Epidermal melanocyte (primary cell): Measurements from ENCODE around the gene KCNH1.

Experiments
- DNase-seq: peaks from one replicate; pipeline ENCODE4 v3.0.0; 2011; ENCODE audit warnings: low spot score; ENCODE audit not compliant: insufficient read length

KCNH1 gene

DNA sequence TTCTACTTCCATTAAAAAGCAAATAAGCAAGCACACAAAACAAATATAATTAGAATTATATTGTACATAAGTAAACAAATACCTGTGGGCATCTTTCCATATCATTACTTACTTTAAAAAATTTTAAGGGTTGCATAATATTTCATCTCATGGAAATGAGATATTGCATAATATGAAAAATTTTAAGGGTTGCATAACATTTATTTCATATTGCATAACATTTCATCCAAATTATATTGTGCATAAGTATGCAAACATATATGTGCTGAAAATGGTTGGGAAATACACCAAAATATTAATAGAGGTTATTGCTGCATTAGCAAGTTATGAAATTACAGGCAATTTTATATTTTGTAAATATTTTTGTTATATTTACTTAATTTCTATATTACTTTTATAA is 213.7 kb downstream of the KCNH1 start:
- DNase-seq = no peak

DNA sequence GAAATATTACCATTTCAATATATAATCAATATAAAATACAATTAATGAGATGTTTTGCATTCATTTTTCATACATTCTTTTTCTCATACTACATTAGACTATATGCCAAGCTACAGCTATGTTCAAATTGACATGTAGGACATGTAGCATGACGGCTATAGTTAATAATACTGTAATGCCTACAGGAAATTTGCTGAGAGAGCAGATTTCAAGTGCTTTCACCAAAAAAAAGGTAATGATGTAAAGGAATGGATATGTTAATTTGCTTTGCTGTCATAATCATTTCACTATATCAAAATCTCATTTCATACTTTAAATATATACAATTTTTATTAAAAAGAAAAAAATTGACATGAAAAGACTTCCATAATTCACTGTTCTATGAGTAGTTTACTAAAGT is 215.1 kb downstream of the KCNH1 start:
- no peak for DNase-seq

DNA sequence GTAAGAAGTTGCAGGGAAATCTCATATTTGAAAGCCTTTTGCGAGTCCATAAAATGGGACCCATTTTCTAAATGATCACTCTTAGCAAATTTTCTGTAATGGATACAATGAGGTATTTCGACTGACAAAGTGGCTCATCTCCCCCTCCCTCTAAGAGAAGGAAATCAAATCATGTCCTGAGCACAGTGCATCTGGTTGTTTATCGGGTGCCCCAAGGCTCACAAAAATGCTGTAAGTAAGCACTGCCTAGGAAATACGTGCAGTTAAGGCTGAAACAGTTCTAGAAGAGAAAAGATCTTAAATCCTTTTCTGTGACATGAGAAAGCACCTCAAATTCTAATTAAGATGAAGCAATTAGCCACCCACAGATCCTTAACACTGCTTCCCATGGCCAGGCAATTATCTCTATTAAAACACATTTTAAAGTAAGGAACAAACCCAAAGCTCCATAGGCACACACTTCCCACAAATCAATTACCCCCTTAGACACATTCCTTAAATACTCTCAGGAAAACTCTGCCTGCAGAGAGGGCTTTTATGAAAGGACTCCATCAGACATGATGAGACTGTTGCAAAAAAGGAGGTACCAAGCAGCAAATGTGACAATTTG is 216.3 kb downstream of the KCNH1 start:
- DNase-seq = no peak

DNA sequence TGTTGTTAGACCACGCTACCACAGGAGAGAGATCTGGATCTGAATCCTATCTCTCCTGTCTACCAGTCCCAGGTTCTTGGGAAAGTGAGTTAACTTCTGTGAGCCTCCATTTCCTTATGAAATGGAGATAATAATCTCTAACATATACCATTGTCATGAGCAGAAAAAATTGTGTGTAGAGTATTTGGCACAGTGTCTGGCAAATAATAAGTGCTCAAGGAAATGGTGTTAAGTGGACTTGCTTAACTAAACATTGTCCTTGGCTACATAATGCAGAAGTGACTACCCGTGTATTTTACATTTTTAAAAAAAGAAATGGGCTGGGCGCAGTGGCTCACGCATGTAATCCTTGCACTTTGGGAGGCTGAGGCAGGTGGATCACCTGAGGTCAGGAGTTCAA is 217.4 kb downstream of the KCNH1 start:
- DNase-seq = no peak

DNA sequence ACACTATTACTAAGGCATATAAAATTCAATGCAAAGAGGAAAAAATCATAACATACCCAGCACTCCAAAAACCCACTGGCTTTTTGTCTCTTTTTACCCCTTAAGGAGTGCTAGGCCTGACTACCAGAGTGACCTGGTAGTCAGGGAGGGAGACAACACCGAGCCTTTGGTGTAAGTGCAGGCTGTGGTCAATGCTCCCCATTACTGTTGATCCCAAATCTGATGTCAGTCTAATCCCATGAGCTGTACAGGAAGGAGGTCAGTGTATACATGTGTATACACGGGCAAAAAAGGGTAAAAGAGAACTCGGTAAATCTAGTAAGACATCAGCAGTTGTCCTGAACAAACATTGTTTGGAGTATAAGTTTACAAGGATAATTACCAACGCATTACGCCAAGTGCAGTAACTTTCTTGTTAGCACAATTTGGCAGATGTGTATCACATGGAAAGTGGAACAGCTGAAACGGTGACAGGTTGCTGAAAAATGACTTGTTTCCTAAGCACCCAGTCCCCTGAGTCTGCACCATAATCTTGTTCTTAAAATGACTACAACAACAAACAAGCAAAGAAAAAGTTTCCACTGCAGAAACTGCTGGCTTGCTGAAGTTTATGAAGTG is 217.9 kb downstream of the KCNH1 start:
- no peak for DNase-seq

DNA sequence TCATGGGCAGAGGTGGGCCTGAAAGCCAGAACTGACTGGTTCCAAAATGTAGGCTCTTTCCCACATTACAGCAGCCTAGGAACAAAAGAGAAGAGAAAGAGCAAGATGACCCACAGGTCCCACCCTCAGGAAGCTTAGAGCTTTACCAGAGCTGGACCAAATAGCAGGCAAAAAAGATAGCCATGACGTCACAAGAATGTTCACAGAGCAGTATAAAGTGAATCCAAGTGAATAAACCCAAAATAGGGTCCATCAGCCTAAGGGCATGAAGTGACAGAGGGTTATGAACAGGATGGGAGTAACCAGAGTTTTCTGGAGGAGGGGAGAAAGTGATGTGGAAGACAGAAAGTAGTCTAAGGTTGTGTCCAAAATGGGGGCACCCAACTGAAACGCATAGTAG is 221.2 kb downstream of the KCNH1 start:
- no peak for DNase-seq

DNA sequence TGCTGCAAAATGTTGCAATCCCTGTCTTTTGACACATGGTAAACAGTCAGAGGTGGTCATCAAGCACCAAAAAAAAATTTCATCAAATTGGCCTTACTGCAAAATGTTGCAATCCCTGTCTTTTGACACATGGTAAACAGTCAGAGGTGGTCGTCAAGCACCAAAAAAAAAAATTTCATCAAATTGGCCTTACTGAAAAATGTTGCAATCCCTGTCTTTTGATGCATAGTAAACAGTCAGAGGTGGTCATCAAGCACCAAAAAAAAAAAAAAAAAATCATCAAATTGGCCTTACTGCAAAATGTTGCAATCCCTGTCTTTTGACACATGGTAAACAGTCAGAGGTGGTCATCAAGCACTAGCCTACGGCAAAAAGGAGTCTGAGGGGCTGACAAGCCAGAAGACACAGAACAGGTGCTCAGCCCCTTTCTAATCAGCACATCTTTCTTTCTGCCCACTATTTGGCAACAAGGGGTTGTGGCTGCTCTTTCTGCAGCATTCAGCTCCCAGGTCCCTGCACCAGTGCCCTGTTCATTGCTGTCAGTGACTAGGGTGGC is 223.8 kb downstream of the KCNH1 start:
- DNase-seq = no peak

DNA sequence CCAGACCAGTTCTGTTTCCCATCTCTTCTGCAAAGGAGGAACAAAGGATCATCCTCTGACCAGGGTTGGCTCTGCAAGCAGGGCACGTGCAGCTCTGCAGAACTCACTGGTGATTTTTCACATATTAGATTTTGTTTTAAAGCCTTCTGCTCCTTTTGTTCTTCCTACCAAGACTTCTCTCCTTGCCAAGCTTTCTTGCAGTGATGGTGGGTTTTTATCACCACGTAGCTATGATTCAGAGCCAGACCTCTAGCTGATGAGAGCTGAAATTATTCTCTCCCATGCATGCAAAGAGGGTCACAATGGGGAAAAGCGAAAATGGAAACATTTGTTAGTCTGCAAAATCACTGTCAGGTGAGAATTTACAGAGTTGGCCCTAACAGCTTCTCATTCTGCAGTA is 225.2 kb downstream of the KCNH1 start:
- no peak for DNase-seq

DNA sequence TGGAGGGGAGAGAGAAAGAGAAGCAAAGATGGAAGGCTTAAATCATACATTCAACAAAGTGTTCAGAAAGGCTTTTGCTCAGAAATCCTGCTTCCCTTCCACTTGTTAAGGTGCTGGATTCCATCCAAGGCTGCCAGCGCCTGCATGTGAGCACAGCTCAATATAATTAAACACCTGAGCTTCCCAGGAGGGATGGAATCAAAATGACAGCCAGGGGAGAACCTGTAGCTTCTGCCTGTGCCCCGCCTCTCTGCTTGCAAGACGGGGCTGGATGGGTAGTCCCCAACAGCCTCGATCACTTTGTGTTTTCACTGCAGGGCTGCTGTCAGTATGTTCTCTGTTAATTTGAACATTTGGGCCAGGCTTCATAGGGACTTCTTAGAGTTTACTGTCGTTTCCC is 225.7 kb downstream of the KCNH1 start:
- no peak for DNase-seq

DNA sequence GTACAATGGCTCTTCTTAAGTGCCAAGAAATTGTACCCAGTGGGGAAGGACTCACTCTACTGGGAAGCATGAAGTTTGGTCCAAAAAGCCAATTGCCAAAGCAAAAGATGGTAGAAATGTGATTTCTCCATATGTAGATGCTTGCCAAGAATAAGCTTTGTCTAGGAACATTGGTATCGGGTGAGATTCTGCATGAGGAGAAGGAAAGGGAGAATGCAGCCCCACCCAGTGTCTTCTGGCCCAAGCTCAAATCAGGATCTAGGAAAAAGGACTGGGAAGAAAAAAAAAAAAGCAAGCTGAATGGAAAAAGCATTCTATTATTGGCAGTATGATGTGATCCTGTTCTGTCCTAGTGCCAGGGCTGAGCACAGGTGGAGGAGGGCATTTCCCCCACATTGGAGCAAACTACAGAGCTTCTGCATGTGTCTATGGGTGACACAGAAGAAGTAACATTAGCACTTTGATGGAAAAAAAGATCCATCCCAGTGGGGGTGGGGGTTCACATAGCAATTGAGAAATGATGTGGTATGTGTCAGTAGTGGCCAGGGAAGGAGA is 226.6 kb downstream of the KCNH1 start:
- DNase-seq = no peak

DNA sequence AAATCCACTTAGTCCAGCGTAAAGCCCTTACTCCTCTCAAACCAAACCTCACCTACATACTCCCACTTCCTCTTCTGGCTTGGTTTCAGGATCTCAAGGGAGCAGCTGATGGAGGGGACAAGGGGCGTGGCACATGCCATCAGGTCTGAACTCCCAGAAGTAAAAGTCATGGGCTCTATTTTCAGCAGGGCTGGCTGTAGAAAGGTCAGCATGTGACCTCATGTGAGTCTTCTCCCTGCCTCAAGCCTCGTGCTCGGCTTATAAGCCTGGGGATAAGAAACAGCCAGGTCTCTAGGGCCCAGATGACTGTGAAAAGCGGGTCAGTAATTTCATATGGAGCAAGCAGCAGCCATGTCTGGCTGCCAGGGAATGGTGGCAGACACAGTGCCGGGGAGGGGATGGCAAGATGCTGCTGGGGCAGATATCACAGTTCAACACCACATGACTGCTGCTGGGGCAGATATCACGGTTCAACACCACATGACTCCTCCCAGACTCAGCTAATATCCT is 227.9 kb downstream of the KCNH1 start:
- DNase-seq = no peak

DNA sequence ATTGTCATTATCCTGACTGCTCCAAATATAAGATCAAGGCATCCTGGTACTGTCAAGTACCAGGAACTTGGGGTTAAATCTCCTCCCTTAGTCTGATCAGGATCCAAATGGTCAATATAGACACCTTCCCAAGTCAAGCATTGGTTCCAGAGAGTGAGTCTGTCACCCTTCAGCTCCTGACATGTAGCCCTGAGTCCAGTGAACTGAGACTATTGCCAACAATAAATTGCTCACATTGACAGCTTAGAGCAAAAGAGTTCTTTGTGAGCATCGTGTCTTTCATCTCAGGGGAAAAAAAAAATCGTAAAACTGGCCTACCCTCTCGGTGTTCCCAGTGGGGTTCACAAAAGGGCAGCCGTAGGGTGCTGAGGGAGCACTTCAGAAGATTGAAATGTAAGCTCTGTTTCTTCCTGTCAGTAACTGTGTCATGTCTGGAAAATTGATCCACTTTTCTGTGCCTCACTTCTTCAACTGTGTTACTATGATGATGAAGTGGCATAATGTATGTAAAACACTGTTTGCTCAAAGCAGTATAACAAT is 228.5 kb downstream of the KCNH1 start:
- no peak for DNase-seq

DNA sequence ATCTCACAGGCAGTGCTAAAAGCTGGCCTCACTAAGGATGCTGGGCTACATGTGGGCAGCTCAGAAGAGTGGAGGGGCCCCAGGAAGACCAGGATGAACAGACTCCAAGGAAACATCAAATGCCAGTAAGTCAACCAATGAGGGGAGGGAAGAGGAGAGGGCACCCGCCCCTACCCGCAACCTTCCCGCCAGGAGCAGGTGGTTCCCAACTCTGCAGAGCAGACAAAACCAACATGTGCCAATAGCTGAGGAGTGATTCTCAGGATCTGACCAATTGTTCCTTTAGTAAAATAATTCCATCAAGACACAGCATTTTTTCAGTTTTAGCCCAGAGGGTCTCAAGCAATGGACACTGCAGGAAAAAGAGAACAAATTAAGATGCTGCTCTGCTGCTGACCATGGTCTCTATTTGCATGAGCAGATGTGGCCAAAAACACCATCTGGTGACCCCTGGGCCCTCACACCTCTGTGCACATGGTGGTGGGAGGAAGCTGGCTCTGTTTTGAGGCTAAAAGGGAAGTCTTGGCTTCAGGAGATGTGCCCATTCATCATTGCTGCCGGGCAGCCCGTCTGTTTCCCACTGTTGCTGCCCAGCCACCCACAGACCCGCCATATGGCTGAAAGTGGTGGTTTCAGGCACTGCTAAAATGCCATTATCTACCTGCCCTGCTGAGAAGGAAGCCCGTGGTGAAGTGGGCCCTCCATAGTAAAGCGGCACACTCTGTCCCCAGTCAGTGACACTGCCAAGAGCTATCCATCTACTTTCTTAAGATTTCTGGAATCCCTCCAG is 231.8 kb downstream of the KCNH1 start:
- no peak for DNase-seq

DNA sequence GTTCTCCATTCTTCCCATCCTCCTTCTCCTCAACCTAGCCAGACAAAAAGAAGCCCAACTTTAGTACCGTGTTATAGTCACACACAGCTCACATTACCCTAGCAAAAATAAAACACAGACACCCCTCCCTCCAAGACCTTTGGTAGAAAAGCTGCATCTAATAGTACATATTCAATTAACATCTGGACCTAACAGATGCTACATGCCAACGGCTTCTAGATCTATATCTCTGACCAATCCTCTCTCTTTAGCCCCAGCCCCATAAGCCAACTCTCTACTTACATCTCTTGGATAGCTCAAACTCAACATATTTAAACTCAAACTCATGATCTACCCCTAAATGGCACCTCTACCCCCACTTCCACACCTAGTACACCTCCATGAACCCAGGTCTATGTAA is 233.1 kb downstream of the KCNH1 start:
- no peak for DNase-seq

DNA sequence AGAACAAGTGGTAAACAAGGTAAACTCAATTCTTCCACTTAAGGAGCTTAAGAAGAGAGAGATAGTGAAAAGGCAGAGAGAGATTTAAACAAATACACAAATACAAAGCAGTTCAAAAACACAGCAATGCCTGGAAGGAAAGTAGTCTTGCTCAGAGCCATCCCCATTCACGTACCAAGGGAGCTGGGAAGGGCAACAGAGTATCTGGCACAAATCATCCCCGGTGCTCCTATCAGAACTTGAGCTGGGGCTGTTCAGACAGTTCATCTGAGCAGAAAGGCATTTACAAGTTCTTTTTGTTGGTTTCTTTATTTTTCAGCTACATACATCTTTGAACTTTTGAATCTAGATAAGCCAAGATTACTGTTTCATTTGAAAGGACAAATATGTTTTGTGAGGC is 233.9 kb downstream of the KCNH1 start:
- DNase-seq = no peak

DNA sequence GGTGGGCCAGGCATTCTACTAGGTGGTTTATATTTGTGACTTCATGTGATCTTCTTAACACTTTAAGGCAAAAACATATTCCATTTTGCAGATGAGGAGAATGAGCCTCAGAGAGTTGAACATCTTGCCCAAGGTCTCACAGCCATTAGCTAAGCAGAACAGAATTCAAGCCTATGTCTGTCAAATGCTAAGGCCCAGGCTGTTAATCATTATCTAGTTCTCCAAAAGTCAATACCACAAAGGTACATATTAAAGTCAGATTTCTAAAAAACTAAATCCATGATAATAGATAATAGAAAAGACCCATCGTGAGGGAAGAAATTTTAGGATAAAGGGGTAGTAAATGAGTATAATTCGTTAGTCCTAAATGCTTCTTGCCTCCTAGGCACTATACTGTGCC is 234.3 kb downstream of the KCNH1 start:
- no peak for DNase-seq

DNA sequence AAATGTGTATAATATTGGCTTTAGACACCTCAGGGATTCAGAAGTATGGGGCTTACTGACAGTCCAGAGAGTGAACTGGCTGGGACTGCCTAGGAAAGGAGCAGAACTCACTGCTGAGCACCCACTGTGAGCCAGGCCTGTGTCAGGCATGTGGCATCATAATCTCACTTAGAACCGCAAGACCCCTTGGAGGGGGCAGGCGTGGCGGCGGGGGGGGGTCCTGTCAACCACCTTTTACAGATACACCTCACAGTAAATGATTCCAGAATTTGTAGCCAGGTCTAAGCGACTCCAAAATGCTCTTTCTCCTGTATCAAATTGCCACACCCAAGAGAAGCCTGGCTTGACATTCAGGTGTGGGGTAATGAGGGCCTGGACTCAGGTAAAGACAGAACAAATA is 235.5 kb downstream of the KCNH1 start:
- no peak for DNase-seq

DNA sequence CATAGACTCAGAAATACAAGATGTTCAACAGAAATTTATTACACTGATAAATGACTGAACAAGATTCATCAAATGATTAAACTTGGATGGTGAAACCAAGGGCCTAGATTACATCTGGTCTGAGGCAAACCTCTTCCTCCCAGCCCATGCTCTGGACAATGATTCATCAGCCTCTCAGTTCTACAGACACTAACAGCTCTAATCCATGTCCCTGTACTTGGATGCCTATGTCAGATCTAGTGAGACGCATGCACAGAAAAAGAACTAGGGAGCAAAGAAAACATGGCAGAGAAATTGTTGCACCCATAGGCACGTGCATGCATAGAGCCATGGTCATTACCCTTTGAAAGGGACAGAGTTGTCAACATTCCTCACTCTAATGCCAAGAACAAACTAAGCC is 250.1 kb downstream of the KCNH1 start:
- no peak for DNase-seq

DNA sequence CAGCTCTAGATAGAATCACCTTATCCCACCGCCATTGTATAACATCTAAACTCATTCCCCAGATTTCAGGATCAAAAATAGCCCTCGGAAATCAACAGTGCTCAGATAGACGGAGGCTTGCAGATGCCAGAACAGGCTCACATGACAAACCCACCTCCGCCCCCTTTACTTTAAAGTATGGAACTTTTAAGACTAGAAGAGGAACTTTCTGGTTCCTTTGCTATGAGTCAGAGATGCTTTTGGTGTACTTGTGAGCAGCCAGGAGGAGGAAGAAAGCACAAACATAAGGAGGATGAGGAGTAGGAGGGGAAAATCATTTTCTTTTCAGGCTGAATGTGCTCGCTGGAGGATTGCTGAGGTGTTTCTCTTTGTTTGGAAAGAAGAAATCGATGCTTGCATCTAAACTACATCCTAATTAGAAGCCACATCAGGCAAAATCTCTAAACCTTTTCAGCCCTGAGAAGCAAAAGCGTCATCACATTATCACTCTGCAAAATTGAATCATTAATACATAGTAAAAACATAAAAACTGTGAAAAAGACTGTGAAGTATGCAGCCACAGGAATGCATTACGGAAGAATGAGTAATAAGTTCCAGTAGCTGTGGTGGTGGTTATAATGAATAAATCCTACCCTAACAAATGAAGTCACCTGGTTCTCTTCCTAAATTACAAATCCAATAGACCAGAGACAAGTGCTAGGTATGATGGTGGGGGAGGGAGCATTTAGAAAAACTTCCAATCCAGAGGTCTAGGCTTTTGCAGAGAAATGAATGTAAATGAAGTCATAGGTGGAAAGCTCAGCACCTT is 251.3 kb downstream of the KCNH1 start:
- DNase-seq = no peak

DNA sequence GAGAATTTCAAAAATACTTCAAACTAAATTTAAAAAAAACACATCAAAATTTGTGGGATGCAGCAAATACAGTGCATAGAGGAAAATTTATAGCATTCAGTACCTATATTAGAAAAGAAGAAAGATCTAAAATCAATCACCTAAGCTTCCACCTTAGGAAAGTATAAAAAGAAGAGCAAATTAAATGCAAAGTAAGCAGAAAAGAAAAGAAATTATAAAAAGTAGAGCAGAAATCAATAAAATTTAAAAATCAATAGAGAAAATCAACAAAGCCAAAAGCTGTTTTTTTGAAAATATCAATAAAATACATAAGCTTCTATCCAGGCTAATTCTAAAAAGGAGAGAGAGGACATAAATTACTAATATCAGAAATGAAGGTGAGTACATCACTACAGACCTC is 255.4 kb downstream of the KCNH1 start:
- no peak for DNase-seq

DNA sequence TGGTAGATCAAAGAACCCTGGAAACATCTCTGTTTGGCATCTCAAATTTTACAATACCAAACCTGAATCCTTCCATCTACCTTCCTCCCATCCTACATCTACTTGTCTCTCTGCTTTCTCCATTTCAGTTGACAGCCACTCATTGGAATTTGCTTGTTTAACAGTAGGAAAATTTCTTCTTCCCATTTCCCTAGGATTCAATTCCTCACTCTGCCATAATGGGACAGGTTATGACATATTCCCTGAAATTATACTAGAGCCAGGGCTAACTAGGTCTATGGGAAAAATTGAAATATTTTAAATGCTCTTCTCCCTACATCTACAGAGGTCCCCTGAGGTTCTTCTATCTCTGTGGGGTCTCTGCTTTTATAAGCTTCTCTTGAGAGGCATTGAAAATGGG is 257.7 kb downstream of the KCNH1 start:
- no peak for DNase-seq
